ENCODE data around the gene ENTPD2.

- TF ChIP-seq CTCF (IDR thresholded peaks at IDR 0.05) (no peak), POLR2A (IDR thresholded peaks at IDR 0.05) (no peak)
These were observed 20.1 kb upstream of the ENTPD2 start for GRCh38 chr9:137073992-137074399.
